Myocyte (in vitro differentiated cells): Measurements from ENCODE around the gene MRPL39. TPM values are rescaled to one million over a fixed set of nuclear protein-coding genes. Genes with fewer than 3 reads are reported as not detected.

Source experiments
- DNase-seq: peaks from one replicate; pipeline ENCODE4 v3.0.0-alpha.2; 2012; ENCODE audit warnings: low read depth
- total RNA-seq: library from RNA; depleted of rRNA; stranded (reverse); fragments of >200 nt; gene quantifications from 2 replicates; pipeline ENCODE4 v1.2.3, GENCODE V29; 2014

The MRPL39 gene
- total RNA-seq, 1 donor from 2014 or later: 33.2 TPM

DNA sequence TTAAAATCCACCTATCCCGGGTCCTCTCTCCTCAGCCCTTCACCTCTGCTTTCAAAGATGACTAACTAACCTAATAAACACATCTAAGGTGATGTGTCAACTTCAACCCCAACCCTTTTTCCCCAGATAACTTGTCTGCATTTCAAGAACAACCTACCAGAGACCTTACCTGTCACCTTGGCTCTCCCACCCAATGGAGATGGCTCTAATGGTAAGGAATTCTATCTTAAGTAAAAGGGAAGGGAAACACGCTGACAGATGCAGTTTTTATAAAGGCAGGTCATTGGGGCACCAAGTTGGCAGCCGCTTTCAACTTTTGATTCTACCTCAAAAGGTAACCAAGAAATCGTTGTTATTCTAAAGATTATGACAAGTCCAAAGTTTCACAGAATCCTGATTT, 37.6 kb downstream of the MRPL39 start:
- DNase-seq: no peak

DNA sequence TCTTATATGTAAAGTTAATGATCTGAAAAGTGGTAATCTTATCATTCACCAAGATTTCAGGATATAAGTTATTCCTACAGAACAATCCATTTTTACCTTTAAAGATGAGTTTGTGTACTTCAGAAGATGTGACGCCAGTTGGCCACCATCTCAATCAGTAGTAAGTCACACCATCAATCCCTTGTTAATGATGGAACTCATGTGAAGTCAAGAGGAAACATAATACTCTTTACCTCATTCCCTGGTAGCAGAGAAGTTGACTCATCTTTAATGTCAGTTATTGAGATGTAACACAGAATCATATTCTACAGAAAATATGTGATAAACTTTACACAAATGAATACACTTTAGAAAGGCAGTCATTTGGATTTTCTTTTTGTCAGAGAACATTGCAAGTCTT, 38.2 kb downstream of the MRPL39 start:
- DNase-seq: no peak

DNA sequence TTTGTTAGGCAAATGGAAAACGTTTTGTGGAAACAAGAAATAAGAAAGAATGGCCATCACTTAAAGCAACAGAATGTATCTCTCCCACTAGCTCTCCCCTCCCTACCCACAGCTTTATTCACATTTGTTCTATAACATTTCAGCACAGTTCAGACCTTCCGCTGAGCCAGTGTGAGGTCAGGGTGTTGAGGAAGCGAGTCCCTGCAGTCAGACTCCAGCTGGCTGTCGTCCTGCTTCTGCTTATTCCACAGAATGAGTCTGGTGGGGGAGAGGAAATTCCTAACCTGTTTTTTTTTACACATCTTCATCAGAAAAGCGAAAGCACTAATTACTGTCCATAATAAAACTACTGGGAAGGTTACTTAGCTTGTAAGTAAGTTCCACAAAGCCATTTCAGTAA, 39.0 kb downstream of the MRPL39 start:
- peak; percentile 15 for DNase-seq

DNA sequence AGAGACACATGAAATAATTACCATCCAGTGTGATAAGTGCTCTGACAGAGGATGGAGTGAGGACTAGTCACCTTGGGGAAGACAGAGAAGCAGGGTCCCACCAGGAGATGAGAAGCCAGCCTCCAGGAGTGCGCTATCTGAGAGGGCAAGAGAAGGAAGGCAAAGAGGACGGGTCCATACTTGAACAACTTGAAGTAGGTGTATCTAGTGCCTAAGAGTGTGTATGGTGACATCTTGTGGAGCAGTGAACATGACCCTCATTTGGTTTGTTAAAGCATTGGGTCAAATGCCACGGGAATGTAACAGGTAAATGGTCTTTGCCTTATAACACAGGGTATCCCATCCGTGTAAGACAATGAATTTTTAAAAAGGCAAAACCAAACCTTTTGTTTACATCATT, 39.8 kb downstream of the MRPL39 start:
- no peak for DNase-seq

DNA sequence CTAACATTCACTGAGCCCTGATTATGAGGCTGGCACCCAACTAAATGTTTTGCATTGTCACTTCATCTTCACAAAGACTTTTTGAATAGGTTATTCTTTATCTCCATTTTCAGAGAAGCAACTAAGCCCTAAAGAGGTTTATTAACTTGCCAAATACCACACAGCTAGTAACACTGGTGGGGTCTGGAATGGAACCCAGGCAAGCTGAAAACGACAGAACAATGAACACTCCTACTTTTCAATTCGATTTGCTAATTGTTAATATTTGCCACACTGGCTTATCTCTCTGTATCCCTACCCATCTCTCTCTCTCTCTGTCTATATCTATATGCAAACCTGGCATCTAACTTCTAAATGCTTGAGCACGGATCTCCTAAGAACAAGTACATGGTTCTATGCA, 40.6 kb downstream of the MRPL39 start:
- DNase-seq: no peak

DNA sequence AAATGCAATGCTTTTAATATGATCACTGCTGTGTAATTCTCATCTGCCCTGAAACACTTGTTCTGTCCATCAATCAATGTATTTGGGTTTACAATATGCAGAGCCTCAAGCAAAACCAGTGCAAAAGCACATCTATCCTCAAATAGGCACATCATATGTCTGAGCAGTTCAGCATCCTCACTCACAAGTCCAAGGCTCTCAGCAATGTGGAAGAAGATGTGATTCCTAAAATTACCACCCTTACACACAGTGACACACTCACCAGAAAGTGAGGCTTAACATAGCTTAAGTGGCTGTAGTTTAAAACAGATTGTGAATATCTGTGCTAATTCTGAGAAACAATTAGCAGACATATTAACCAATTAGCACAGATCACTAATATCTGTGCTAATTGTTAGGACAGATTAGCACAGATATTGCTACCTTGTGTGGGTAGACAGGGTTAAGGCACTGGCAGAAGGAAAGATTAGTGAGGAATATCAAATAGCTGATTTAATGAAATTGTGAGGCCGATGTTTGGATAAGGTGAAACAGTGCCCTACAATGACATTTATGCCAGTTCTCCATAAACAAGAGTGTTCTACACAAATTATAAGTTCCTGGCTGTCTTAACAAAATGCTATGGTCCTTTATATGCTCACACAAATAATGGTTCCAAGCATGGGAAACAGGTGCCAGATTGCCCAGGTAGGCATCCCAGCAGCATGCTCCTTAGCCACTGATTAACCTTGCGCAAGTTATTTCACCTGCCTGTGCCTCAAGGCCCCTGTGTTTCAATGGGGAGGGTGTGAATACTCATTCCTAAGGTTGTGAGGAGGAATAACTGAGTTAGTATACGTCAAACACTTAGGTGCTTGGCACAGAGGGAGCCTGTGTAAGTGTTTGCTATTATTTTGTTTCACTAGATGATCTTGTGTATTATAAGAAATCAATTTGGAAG, 41.7 kb downstream of the MRPL39 start:
- no peak for DNase-seq

DNA sequence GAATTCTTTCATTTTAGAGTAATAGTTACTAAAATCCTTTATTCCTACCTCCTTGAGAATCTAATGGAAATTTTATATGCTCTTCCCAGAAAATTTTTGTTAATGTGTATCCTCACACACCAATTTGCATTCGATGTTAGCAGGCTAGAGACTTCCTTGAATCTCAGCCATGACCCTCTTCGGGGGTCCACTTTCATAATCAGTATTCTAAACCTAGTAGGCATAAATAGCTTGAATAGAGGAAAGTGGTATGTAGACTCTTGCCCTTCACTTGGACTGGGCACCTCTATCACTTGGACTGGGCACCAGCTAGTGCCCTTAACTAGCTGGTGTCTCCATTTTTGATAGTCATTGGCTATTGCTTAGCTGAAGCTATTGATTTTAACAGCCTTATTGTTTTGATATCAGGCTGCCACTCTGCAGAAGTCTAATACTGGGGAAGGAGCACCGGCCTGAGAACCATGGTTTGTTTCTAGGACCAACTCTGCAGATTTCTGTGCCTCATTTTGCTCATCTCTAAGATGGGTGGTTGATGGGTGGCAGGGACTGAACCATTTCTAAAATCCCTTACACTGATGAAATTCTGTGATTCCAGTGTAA, 42.8 kb downstream of the MRPL39 start:
- DNase-seq: no peak

DNA sequence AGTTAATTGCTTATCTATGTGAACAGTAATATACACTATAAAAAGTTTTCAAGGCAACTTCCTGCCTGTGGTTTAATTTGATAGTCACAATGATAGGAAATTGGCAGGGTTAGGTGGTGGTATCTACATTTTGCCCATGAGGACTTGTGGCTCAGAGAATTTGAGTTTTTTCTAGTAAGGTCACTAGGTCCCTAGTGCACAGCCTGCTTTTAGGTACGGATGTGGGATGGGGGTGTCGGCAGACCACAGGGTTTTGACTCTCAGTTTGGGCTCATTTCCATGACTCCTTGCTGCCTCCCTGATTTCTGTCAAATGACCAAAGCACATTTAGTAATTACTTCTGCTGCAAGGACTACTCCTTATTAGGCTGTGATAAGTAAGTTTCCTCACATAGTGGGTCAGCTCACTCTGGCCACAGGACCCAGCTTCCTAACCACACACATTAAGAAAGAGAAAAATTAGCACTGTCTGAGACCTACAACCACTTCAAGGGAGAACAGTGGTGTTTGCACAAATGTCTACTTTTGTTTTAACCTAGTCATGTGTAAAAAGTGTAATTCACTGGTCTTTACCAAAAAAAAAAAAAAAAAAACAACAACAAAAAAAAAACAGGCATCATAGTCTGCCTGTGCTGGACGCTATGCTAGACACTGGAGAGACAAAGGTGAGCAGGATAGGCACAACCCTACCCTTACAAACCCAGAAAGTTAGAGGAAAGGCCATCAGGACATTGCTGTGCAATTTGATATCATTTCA, 43.7 kb downstream of the MRPL39 start:
- DNase-seq: no peak

DNA sequence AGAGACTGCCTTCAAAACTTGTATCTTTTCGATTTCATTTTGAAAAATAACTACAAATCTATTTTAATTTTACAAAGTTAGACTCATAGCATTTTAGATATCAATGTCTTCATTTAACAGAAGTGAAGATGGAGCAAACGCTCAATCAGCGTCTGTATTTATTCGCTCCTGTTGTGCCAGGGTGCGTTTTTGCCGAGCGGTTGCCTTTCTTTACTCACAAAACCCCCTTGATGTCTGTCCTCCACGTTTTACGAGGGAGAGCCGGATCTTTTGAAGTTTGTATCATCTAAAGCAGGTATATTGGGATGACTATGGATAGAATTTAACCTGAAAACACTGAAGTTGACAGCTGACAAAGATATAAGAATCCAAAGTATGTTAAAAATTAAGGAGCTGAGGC, 44.6 kb downstream of the MRPL39 start:
- DNase-seq: no peak

DNA sequence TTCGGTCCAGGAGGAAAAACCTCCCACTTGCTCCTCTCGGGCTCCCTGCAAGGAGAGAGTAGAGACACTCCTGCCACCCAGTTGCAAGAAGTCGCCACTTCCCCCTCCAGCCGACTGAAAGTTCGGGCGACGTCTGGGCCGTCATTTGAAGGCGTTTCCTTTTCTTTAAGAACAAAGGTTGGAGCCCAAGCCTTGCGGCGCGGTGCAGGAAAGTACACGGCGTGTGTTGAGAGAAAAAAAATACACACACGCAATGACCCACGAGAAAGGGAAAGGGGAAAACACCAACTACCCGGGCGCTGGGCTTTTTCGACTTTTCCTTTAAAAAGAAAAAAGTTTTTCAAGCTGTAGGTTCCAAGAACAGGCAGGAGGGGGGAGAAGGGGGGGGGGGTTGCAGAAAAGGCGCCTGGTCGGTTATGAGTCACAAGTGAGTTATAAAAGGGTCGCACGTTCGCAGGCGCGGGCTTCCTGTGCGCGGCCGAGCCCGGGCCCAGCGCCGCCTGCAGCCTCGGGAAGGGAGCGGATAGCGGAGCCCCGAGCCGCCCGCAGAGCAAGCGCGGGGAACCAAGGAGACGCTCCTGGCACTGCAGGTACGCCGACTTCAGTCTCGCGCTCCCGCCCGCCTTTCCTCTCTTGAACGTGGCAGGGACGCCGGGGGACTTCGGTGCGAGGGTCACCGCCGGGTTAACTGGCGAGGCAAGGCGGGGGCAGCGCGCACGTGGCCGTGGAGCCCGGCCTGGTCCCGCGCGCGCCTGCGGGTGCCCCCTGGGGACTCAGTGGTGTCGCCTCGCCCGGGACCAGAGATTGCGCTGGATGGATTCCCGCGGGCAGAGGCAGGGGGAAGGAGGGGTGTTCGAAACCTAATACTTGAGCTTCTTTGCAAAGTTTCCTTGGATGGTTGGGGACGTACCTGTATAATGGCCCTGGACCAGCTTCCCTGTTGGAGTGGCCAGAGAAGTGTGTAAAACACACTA, 45.3 kb downstream of the MRPL39 start:
- peak; percentile 71 for DNase-seq

DNA sequence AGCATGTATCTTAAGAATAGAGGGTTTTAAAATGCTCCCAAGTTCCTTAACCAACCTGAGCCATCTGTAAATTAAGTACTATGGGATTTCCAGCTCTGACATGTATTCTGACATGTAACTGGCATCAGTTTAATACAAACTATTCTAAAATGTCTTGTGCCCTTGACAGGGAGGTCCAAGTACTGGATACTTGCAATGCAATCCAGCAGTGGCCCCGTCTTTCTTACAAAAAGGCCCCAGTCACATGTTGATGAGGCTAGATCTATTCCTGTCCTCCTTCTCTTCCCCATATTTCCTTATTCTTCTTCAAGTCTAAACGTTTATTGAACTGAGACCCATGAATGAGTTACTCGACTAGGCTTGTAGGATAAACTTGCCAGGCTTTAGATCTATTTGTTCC, 46.4 kb downstream of the MRPL39 start:
- DNase-seq: no peak

DNA sequence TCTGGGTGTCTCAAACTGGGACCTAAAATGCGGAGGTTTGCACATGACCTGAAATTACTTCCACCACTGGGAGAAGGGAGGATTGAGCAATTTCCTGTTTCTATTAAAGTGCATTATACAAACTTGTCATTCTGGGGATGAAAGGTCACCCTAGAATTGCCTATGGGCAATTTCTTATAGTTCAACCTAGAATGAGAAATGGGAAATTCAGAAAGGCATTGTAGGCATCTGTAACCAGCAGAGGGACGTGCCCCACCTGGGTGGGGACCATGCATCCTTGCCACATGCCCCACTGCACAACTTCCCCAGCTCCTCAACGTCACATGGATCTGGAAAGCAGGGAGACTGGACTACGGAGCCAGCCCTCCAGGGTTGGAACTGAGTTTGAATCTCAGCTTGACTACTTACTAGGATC, 47.0 kb downstream of the MRPL39 start:
- DNase-seq: no peak

DNA sequence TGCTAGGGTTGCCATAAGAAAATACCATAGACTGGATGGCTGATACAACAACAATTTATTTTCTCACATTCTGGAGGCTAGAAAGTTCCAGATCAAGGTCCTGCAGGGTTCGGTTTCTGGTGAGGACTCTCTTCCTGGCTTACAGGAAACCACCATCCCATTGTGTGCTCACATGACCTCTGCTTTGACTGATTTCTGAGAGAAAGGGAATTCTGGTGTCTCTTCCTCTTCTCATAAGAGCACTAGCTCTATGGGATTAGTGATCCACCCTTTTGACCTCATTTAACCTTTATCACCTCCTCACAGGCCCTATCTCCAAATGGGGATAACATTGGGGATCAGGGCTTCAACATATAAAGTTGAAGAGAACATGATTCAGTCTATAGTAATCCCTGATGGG, 47.5 kb downstream of the MRPL39 start:
- no peak for DNase-seq

DNA sequence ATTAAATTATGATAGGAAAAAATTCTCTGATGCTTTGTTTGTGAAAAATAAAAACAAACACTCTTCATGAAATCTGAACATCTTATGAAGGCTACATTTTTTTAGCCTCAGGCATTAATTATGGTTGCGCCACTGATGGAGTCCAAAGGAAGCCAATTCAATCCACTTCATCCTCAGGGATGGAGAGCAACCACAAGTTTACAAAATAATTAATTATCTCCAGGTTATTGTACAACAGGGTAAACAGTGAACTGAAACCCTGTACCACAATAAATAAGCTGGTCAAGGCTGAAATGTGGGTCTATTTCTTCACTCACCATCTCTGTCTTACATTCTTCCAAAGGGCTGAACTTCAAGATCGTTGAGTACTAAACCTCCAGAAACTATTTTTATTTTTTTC, 49.2 kb downstream of the MRPL39 start:
- DNase-seq: no peak

DNA sequence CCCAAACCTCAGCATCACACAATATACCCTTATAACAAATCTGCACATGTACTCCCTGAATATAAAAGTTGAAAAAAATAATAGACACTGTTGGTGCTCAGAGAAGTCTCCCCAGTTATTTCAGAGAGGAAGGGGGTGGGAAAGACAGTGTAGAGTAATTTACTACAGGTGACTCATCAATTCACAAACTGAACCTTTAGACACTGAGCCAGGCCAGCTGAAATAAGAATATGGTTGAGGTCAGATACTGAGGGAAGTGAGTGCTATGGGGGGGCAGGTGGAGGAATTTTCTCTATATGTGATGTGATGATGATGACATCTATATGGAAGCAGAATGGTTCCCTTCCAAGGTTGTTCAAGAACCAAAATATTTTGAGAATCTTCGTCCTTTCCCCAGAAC, 50.1 kb downstream of the MRPL39 start:
- no peak for DNase-seq

DNA sequence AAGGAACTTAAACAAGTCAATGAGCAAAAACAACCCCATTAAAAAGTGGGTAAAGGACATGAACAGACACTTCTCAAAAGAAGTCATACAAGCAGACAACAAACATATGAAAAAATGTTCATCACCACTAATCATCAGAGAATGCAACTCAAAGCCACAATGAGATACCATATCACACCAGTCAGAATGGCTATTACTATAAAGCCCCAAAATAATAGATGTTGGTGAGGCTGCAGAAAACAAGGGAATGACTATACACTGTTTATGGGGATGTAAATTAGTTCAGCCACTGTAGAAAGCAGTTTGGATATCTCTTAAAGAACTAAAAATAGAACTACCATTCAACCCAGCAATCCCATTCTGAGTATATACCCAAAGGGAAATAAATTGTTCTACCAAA, 51.2 kb downstream of the MRPL39 start:
- no peak for DNase-seq

DNA sequence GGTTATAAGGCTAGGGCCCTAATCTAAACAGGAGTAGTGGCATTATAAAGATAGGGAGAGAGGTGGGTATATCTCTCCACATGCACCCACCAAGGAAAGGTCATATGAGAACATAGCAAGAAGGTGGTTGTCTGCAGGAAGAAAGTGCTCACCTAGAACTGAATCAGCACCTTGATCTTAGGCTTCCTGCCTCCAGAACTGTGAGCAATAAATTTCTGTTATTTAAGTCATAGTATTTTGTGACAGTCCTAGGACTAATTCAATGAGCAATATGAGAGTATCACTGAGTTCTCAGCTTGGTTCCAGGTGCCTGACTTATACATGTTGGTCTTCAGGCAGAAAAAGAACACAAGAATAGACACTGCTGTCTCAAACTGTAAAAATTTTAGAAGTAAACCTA, 51.8 kb downstream of the MRPL39 start:
- DNase-seq: no peak

DNA sequence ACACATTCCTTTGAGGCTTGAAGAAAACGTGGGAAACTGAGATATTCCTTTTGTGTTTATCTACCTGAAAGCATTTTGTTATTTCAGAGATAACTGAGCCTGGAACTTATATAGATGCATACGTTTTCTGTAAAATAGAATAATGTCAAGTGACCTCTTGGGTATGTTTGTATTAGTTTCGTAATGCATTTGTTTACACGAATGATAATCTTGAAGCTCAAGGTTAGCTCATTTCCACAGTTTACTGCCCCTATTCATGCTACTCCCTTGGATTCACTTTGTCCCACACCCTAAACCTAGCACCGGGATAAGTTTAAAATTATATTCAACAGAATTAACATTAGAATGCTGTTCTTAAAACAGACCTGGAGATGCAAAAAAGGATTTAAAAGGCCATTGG, 54.4 kb downstream of the MRPL39 start:
- no peak for DNase-seq

DNA sequence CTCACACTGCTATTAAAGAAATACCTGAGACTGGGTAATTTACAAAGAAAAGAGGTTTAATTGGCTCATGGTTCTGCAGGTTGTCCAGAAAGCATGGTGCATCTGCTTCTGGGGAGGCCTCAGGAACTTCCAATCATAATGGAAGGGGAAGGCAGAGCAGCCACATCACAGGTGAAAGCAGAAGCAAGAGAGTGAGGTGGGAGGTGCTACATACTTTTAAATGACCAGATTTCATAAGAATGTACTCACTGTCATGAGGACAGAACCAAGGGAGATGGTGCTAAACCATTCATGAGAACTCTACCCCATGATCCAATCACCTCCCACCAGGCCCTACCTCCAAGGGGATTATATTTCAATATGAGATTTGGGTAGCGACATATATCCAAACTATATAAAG, 55.7 kb downstream of the MRPL39 start:
- DNase-seq: no peak

DNA sequence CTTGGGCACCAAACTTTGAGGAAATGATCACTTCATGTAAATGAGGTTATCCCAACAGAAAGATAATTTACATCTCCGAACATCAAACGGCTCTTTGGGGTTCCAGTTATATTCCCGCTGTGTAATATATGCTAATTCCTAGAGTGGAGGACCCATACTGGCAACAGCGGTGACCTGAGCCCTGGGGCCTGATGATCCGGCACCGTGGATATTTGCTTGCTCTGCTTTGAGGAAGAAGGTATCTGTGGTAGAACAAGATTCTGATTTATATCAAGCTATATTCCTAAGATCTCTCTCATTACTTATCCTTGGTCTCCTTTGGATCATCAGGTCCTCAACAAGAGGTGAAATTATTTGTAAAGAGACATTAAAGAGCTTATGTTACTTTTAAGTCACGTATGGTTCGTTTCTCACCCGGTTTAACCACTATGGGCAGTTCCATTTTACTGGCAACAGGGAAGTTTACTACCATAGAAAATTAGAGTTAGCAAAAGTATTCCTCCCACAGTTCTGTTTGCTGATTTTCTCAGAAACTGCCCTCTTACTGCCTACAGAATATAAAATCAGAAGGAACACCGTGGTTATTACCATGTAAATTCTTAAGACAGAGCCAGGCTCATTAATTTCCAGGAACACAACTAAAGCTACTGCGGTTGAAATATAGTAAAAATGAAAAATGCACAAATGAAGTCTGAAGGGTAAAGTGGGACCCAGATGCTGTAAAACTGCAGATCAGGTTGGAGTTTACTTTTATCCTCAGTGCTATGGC, 56.7 kb downstream of the MRPL39 start:
- DNase-seq: no peak
